Activated CD4-positive, alpha-beta T cell treated with anti-CD3 and anti-CD28 coated beads, Interleukin-2, amount 10 ng/mL, durations not matched to agents 7 days and 5 days (primary cell): Measurements from ENCODE around the gene RBM4B. TPM values are rescaled to one million over a fixed set of nuclear protein-coding genes. Genes with fewer than 3 reads are reported as not detected.
A peak's percentile ranks its signal among the peaks of the same experiment; 100 is the strongest.

ENCODE experiments used
- CTCF ChIA-PET: fragments of 350-600 bp; sonication (Branson Sonifier 250); formaldehyde crosslinking; loops from one replicate; lab custom pipeline; 2021; ENCODE audit warnings: antibody characterized with exemption; lab: Charles Lee
- POLR2A ChIA-PET: fragments of 350-600 bp; sonication (Branson Sonifier 250); formaldehyde crosslinking; loops from one replicate; lab custom pipeline; 2021; ENCODE audit warnings: antibody characterized with exemption; lab: Charles Lee
- DNase-seq: peaks from one replicate; pipeline ENCODE4 v3.0.0-alpha.2; 2020
- H3K27ac Mint-ChIP-seq: one replicate; pipeline ENCODE4 v1.8.0; 2021; ENCODE audit warnings: mild to moderate bottlenecking, moderate library complexity, mixed read lengths
- H3K27me3 Mint-ChIP-seq: one replicate; pipeline ENCODE4 v1.8.0; 2021; ENCODE audit warnings: mixed read lengths
- H3K36me3 Mint-ChIP-seq: one replicate; pipeline ENCODE4 v1.8.0; 2021; ENCODE audit warnings: low read depth, mixed read lengths
- H3K4me1 Mint-ChIP-seq: one replicate; pipeline ENCODE4 v1.8.0; 2021; ENCODE audit warnings: mixed read lengths
- H3K4me3 Mint-ChIP-seq: one replicate; pipeline ENCODE4 v1.8.0; 2021; ENCODE audit warnings: mild to moderate bottlenecking, moderate library complexity, mixed read lengths
- H3K9me3 Mint-ChIP-seq: one replicate; pipeline ENCODE4 v1.8.0; 2021; ENCODE audit warnings: mixed read lengths
- total RNA-seq, 2 experiments: library from RNA; stranded (reverse); gene quantifications; one replicate each; pipeline ENCODE4 v1.2.3, GENCODE V29; 2021

RBM4B gene
- total RNA-seq, 2 experiments from 2014 or later = 18.1 to 20.4 TPM

DNA sequence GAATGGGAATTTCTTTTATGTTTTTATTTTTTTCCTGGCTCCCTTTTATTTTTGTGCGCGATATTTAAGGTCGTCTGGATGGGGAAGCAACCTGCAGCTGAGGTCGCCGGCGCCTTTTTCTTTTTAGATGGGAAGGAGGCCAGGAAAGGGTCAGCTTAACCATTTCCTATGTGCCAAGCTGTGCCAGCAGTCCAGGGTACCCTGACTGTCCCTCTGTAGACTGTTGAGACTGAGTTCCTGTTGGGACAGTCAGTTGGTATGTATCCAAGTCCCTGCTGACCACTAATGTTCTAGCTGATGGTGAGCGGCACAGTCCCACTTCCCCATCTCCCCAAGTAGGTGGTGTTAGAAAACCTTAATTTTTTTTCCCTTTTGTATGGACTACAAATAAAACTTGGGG lies 50.8 kb downstream of the RBM4B start:
- Mint-ChIP-seq H3K9me3 (no peaks in the 10 kb centered on the region), H3K4me3 (no peak overlapping the region), H3K4me1 (peaks cover 26% of the 10 kb centered on the region), H3K36me3 (peaks cover 78% of the 10 kb centered on the region), H3K27me3 (no peaks in the 10 kb centered on the region), H3K27ac (no peak overlapping the region)
- POLR2A ChIA-PET = no interaction called here
- CTCF ChIA-PET = interaction anchor here (1.1 kb wide), 1 partner anchor 13 kb away, joined by 3 read pairs; no protein-coding TSS in a partner anchor
- DNase-seq = no peak

DNA sequence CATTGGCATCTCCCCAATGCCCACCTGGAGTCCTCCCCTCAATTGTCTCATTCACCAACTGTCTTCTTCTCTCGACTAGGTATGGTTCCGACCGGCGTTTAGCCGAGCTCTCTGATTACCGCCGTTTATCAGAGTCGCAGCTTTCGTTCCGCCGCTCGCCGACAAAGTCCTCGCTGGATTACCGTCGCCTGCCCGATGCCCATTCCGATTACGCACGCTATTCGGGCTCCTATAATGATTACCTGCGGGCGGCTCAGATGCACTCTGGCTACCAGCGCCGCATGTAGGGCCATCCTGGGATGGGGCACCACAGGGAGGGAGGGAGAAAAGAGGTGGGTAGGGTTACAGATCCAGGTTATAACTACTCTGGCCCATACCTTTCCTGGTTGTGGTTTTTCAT lies 51.3 kb downstream of the RBM4B start:
- DNase-seq = no peak
- Mint-ChIP-seq H3K27me3 (no peaks in the 10 kb centered on the region), H3K36me3 (peaks cover 81% of the 10 kb centered on the region), H3K9me3 (no peaks in the 10 kb centered on the region), H3K4me1 (peaks cover 30% of the 10 kb centered on the region), H3K27ac (no peak overlapping the region), H3K4me3 (no peak overlapping the region)
- ChIA-PET POLR2A (no interaction called here), CTCF (interaction anchor here (1.1 kb wide), 1 partner anchor 13 kb away, joined by 3 read pairs; no protein-coding TSS in a partner anchor)

DNA sequence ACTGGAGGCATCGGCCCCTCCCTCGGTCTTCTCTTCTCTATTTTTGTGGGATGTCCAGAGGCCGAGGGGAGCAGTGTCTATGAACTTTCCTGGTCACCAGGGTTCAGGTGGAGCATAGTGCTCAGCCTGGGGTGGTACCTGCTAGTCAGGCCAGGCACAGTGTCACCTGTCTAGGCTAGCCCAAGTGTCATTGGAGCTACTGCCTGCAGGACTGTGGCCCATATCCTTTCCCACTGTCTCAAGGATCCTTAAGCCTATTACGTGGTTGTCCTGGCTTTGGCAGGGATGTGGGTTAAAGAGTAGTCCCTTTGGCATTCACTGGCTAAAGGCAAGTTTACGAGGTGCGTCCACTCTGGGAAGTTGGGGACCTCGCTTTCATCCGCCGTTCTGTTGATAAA lies 51.9 kb downstream of the RBM4B start:
- peaks cover 34% of the 10 kb centered on the region for H3K4me1 Mint-ChIP-seq
- no peaks in the 10 kb centered on the region for H3K9me3 Mint-ChIP-seq
- H3K27me3 Mint-ChIP-seq = no peaks in the 10 kb centered on the region
- H3K27ac Mint-ChIP-seq = no peak overlapping the region
- DNase-seq = no peak
- peaks cover 84% of the 10 kb centered on the region for H3K36me3 Mint-ChIP-seq
- H3K4me3 Mint-ChIP-seq = no peak overlapping the region
- ChIA-PET CTCF (interaction anchor here (1.1 kb wide), 1 partner anchor 35 kb away, joined by 3 read pairs; no protein-coding TSS in a partner anchor), POLR2A (no interaction called here)

DNA sequence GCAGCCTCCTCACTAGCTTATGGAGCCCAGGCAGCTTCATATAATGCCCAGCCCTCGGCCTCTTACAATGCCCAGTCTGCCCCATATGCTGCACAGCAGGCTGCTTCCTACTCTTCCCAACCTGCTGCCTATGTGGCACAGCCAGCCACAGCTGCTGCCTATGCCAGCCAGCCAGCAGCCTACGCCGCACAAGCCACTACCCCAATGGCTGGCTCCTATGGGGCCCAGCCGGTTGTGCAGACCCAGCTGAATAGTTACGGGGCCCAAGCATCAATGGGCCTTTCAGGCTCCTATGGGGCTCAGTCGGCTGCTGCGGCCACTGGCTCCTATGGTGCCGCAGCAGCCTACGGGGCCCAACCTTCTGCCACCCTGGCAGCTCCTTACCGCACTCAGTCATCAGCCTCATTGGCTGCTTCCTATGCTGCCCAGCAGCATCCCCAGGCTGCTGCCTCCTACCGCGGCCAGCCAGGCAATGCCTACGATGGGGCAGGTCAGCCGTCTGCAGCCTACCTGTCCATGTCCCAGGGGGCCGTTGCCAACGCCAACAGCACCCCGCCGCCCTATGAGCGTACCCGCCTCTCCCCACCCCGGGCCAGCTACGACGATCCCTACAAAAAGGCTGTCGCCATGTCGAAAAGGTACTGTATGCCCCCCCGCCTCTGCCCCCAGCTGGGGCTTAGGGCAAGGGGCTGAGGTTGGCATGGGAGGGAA lies 52.5 kb downstream of the RBM4B start:
- H3K9me3 Mint-ChIP-seq = no peaks in the 10 kb centered on the region
- H3K27me3 Mint-ChIP-seq = no peaks in the 10 kb centered on the region
- H3K27ac Mint-ChIP-seq = no peak overlapping the region
- H3K4me1 Mint-ChIP-seq = peaks cover 39% of the 10 kb centered on the region
- peaks cover 87% of the 10 kb centered on the region for H3K36me3 Mint-ChIP-seq
- no peak for DNase-seq
- POLR2A ChIA-PET = no interaction called here
- CTCF ChIA-PET = interaction anchor here (1.1 to 3.7 kb wide), 3 partner anchors 13 to 53 kb away, joined by 3 to 23 read pairs (median 6); partner anchors contain the start of gene RBM4
- H3K4me3 Mint-ChIP-seq = no peak overlapping the region

DNA sequence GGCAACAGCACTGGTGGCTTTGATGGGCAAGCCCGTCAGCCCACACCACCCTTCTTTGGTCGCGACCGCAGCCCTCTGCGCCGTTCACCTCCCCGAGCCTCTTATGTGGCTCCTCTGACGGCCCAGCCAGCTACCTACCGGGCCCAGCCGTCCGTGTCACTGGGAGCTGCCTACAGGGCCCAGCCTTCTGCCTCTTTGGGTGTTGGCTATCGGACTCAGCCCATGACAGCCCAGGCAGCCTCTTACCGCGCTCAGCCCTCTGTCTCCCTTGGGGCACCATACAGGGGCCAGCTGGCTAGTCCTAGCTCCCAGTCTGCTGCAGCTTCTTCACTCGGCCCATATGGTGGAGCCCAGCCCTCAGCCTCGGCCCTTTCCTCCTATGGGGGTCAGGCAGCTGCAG lies 53.2 kb downstream of the RBM4B start:
- CTCF ChIA-PET = interaction anchor here (1.0 to 3.7 kb wide), 4 partner anchors 9 to 54 kb away, joined by 3 to 23 read pairs (median 4); partner anchors contain the start of gene RBM4
- Mint-ChIP-seq H3K4me3 (no peak overlapping the region), H3K36me3 (peaks cover 87% of the 10 kb centered on the region), H3K9me3 (peaks cover 2% of the 10 kb centered on the region), H3K27me3 (no peaks in the 10 kb centered on the region), H3K27ac (no peak overlapping the region), H3K4me1 (peaks cover 43% of the 10 kb centered on the region)
- DNase-seq = no peak
- POLR2A ChIA-PET = no interaction called here

DNA sequence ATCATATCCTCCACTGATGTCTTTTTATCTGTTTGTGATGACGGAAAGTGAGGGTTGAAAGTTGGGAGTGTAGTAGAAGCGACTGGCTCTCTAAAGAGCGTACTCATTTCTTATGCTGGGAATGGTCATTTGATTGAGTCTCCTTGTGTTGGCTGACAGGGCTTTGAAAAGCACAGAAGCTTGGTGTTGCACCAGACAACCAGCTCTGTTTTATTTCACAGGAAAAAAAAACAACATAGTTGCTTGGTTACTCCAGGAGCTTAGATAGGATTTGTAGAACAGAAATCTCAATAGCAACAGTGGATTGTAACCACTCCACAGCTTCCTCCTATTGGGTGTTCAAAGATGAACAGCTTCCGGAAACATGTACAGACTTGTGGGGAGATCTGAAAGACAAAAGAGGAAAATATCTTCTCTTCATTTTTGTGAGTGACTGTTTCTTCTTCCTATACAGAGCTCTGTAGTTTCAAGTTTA lies 58.6 kb downstream of the RBM4B start:
- POLR2A ChIA-PET = interaction anchor here (0.6 to 1.0 kb wide), 2 partner anchors 19 to 653 kb away, joined by 4 to 5 read pairs; partner anchors contain the start of gene RBM4
- DNase-seq = peak; percentile 66
- H3K27ac Mint-ChIP-seq = peak overlapping the region; percentile 99
- peak overlapping the region; percentile 98 for H3K4me3 Mint-ChIP-seq
- CTCF ChIA-PET = interaction anchor here (0.7 to 3.5 kb wide), 7 partner anchors 10 to 570 kb away, joined by 3 to 17 read pairs (median 3); partner anchors contain the start of genes RBM4 and RBM4B
- peaks cover 2% of the 10 kb centered on the region for H3K9me3 Mint-ChIP-seq
- peaks cover 75% of the 10 kb centered on the region for H3K36me3 Mint-ChIP-seq
- H3K4me1 Mint-ChIP-seq = peaks cover 69% of the 10 kb centered on the region
- H3K27me3 Mint-ChIP-seq = no peaks in the 10 kb centered on the region

DNA sequence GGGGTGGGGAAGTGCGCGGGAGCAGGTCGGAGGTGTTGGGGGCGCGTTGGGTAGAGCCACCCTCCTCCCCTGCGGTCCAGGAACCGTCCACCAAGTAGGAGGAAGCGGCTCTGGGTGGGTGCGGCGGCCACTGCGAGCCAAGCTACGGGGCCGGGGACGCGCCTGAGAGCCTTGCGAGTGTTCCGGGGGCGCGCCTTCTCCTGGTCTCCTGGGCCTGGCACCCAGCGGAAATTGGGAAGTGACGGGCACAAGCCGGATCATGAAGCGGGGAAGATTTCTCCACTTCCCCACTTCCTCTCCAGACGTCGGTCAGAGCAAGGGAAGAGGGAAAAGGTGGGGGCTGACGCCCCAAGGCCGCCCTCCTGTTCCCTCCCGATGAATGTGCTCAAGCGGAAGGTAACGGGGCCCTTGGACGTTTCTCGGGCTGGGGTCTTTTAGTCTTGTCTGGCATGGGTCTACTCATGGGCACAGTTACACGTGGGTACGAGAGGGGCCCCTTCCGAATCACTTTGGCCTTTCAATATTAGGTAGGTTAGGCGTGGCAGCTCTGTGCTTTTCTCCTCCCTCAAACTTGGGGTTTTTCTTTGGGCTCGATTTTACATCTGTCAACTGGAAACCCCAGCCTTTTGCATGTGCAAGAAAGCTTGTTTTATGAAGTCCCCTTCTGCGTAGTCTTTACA lies 60.4 kb downstream of the RBM4B start:
- ChIA-PET POLR2A (interaction anchor here (0.5 to 0.6 kb wide), 3 partner anchors 17 to 61 kb away, joined by 3 to 4 read pairs (median 4); partner anchors contain the start of gene RBM4B), CTCF (interaction anchor here (0.6 to 3.5 kb wide), 9 partner anchors 12 to 135 kb away, joined by 3 to 17 read pairs (median 4); partner anchors contain the start of genes CCDC87, CCS, CTSF and RBM4)
- no peaks in the 10 kb centered on the region for H3K27me3 Mint-ChIP-seq
- H3K36me3 Mint-ChIP-seq = peaks cover 56% of the 10 kb centered on the region
- H3K9me3 Mint-ChIP-seq = peaks cover 2% of the 10 kb centered on the region
- H3K27ac Mint-ChIP-seq = peak overlapping the region; percentile 99
- peaks cover 51% of the 10 kb centered on the region for H3K4me1 Mint-ChIP-seq
- peak overlapping the region; percentile 98 for H3K4me3 Mint-ChIP-seq
- peak; percentile 15 for DNase-seq

DNA sequence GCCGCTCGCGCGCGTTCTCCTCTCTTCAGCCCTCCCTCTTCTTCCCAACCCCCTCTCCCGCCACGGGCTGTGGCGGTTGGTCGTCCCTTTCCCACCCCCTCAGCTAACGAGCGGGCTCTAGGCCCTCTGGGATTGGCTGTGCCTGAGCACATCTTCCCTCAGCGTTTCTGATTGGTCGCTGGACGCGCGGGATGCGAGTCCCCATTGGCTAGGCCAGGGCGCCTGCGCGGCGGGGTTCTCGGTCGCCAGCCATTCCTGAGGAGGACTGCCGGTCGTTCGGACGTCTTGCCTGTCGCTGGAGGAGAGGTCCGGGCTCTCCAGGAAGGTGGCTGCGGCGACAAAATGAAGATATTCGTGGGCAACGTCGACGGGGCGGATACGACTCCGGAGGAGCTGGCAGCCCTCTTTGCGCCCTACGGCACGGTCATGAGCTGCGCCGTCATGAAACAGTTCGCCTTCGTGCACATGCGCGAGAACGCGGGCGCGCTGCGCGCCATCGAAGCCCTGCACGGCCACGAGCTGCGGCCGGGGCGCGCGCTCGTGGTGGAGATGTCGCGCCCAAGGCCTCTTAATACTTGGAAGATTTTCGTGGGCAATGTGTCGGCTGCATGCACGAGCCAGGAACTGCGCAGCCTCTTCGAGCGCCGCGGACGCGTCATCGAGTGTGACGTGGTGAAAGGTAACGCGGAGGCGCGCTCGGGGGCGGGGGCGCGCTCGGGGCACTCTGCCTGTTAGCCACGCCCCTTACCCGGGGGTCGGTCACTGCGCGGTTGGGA lies 61.1 kb downstream of the RBM4B start, which contains the start of gene RBM14:
Gene RBM14, plus strand, starts transcription at position 252 of the 776 bp plus-strand sequence. Its CDS starts 91 bp downstream, at position 343.
- peak; percentile 99 for DNase-seq
- H3K9me3 Mint-ChIP-seq = peaks cover 2% of the 10 kb centered on the region
- H3K36me3 Mint-ChIP-seq = peaks cover 49% of the 10 kb centered on the region
- no peaks in the 10 kb centered on the region for H3K27me3 Mint-ChIP-seq
- POLR2A ChIA-PET = interaction anchor here (0.5 to 0.6 kb wide), 3 partner anchors 16 to 62 kb away, joined by 4 to 7 read pairs (median 4); partner anchors contain the start of gene RBM4B
- CTCF ChIA-PET = interaction anchor here (0.6 to 1.9 kb wide), 11 partner anchors 12 to 1504 kb away, joined by 3 to 7 read pairs (median 3); partner anchors contain the start of genes CCDC87, CCS, CTSF and RBM4
- peak within 1 kb of the TSS; percentile 99 for H3K27ac Mint-ChIP-seq
- H3K4me3 Mint-ChIP-seq = peak within 1 kb of the TSS; percentile 98
- peaks cover 45% of the 10 kb centered on the region for H3K4me1 Mint-ChIP-seq

Other genes starting within 250 kb of the RBM4B start
- 10 to 100 TPM; 72.4 to 76.4 TPM for gene MRPL11, start 239.0 kb downstream of the RBM4B start, total RNA-seq
- 1 to 10 TPM; 6.7 to 7.2 TPM for gene PELI3, start 211.0 kb downstream of the RBM4B start, total RNA-seq
- gene DPP3, start 197.5 kb downstream of the RBM4B start, total RNA-seq = 10 to 100 TPM; 78.4 to 82.3 TPM
- gene BBS1, start 167.3 kb downstream of the RBM4B start, total RNA-seq = 10 to 100 TPM; 13.3 to 17.4 TPM
- 10 to 100 TPM; 16.8 to 16.9 TPM for gene ZDHHC24, start 131.8 kb downstream of the RBM4B start, total RNA-seq
- under 1 TPM in 1 of 2 experiments, not detected in 1; 0.23 TPM for gene ACTN3, start 131.0 kb downstream of the RBM4B start, total RNA-seq
- 1 to 10 TPM; 3.5 to 3.9 TPM for gene CTSF, start 109.3 kb downstream of the RBM4B start, total RNA-seq
- under 1 TPM in 1 of 2 experiments, not detected in 1; 0.08 TPM for gene CCDC87, start 84.8 kb downstream of the RBM4B start, total RNA-seq
- gene CCS, start 84.7 kb downstream of the RBM4B start, total RNA-seq = 10 to 100 TPM; 28.8 to 32.6 TPM
- gene RBM14, start 61.3 kb downstream of the RBM4B start, total RNA-seq = 100 to 1,000 TPM; 124 to 140 TPM
- gene RBM4, start 39.2 kb downstream of the RBM4B start, total RNA-seq = 100 to 1,000 TPM; 124 to 137 TPM
- under 1 TPM; 0.25 to 0.35 TPM for gene SPTBN2, start 51.3 kb upstream of the RBM4B start, total RNA-seq
- gene RCE1, start 165.6 kb upstream of the RBM4B start, total RNA-seq = 10 to 100 TPM; 23.1 to 23.7 TPM
- 10 to 100 TPM; 14.1 to 16.6 TPM for gene LRFN4, start 179.2 kb upstream of the RBM4B start, total RNA-seq